Effector memory CD4-positive, alpha-beta T cell (primary cell): Measurements from ENCODE around the gene JADE2.
"Not testable (repeated sequence)": the region's sequence is repeated elsewhere in the genome, so short reads cannot be mapped to it uniquely, and the experiment has no call there.

Experiments
- DNase-seq, 3 donors: peaks; one replicate each; pipeline ENCODE4 v3.0.0-alpha.2; 2020
- H3K27ac ChIP-seq: 2 replicates; pipeline ENCODE4 v1.7.0; 2013; ENCODE audit warnings: mild to moderate bottlenecking, low read length, moderate library complexity; ENCODE audit not compliant: insufficient read depth, poor library complexity, severe bottlenecking
- H3K27me3 ChIP-seq: replicated peaks from 2 replicates; pipeline ENCODE4 v1.7.0; 2013; ENCODE audit warnings: mild to moderate bottlenecking, low read length; ENCODE audit not compliant: insufficient read depth, control insufficient read depth, poor library complexity, severe bottlenecking
- H3K36me3 ChIP-seq: 2 replicates; pipeline ENCODE4 v1.7.0; 2013; ENCODE audit warnings: mild to moderate bottlenecking, low read length, moderate library complexity; ENCODE audit not compliant: control insufficient read depth, insufficient read depth
- H3K4me1 ChIP-seq: 2 replicates; pipeline ENCODE4 v1.7.0; 2013; ENCODE audit warnings: low read length, mild to moderate bottlenecking; ENCODE audit not compliant: control insufficient read depth, insufficient read depth, poor library complexity, severe bottlenecking
- H3K4me3 ChIP-seq: 2 replicates; pipeline ENCODE4 v1.7.0; 2013; ENCODE audit warnings: low read length, low read depth, mild to moderate bottlenecking; ENCODE audit not compliant: insufficient read depth, poor library complexity, severe bottlenecking
- H3K9me3 ChIP-seq: 2 replicates; pipeline ENCODE4 v1.7.0; 2013; ENCODE audit warnings: mild to moderate bottlenecking, low read length, moderate library complexity; ENCODE audit not compliant: control insufficient read depth

Gene JADE2

GRCh38 chr5:134508521-134509195 lies 16.8 kb upstream of the JADE2 start:
- no peak overlapping the region for H3K27ac ChIP-seq
- H3K36me3 ChIP-seq, result no peaks in the 10 kb centered on the region
- H3K4me3 ChIP-seq, result no peak overlapping the region
- H3K27me3 ChIP-seq, result no peaks in the 10 kb centered on the region
- DNase-seq, result no peak
- H3K4me1 ChIP-seq, result peaks cover 12% of the 10 kb centered on the region
- H3K9me3 ChIP-seq, result no peaks in the 10 kb centered on the region

DNA sequence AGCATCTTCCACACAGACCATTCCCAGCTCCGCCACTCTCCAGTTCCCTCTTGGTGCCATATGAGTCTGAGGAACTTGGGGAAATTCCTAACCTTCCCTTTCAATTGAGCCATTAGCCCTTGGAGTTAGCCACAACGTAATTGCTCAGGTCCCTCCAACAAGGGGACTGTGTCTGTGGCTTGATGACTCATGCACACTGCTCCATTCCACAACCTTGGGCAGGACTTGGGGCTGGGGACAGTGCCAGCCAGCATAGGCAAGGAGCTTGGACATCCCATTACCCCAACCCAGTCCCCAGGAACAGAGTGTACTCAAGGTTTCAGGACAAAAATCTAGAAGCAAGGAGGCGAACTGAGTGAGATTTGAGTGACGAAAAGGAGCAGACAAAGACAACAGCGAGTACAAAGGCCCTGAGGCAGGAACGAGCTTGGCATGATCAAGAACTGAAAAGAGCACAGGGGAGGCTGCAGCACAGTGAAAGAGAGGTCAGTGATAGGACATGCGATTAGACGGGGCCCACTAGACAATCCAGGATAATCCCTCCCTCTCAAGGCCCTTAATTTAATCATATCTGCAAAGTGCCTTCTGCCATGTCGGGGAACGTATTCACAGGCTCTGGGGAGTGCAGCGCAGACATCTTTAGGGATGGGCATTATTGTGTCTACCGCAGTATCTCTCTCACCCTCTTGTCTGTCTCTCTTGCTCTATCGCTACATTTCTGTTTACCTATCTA lies 16.0 kb upstream of the JADE2 start:
- DNase-seq, result no peak
- H3K4me1 ChIP-seq, result peaks cover 4% of the 10 kb centered on the region
- no peak overlapping the region for H3K4me3 ChIP-seq
- H3K9me3 ChIP-seq, result no peaks in the 10 kb centered on the region
- H3K27ac ChIP-seq, result no peak overlapping the region
- H3K36me3 ChIP-seq, result no peaks in the 10 kb centered on the region
- no peaks in the 10 kb centered on the region for H3K27me3 ChIP-seq

DNA sequence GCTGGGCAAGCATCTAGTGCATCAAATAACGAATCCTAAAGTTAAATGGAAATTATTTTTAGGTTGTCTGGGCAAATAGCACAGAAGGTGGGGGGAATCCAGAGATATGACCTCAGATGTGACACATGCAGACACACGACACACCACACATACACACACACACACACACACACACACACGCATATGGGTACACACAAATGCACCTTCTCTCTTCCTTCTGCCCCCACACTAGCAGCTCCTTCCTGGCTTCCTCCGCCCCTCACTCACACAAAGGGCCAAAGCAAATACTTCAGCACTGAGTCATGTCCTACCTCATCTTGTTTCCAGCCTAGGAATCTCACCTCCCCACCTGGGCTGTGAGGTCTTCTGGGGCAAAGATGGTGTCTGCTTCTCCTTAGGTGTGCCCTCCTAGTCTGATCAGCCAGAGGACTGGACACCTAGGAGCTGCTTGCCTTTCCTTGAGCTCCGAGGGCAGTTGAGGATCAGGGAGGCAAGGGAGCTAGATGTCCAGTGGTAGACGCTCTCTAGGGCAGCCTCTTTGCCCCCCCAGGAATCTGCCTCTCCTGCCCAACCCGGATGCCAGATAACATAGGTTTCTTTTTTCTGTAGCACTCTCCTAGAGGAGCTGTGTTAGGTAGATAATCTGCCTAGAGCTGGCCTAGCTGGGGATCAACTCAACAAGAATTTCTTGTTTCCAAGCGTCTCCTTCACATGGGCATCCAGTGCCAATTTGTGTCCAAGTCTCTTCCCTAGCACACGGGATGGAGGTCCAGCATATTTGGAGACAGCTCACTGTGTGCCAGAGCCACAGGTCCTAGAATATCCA lies 14.3 kb upstream of the JADE2 start:
- Histone ChIP-seq H3K4me1 (no peaks in the 10 kb centered on the region), H3K9me3 (no peaks in the 10 kb centered on the region), H3K4me3 (no peak overlapping the region), H3K36me3 (no peaks in the 10 kb centered on the region), H3K27me3 (no peaks in the 10 kb centered on the region), H3K27ac (no peak overlapping the region)
- DNase-seq, result no peak

DNA sequence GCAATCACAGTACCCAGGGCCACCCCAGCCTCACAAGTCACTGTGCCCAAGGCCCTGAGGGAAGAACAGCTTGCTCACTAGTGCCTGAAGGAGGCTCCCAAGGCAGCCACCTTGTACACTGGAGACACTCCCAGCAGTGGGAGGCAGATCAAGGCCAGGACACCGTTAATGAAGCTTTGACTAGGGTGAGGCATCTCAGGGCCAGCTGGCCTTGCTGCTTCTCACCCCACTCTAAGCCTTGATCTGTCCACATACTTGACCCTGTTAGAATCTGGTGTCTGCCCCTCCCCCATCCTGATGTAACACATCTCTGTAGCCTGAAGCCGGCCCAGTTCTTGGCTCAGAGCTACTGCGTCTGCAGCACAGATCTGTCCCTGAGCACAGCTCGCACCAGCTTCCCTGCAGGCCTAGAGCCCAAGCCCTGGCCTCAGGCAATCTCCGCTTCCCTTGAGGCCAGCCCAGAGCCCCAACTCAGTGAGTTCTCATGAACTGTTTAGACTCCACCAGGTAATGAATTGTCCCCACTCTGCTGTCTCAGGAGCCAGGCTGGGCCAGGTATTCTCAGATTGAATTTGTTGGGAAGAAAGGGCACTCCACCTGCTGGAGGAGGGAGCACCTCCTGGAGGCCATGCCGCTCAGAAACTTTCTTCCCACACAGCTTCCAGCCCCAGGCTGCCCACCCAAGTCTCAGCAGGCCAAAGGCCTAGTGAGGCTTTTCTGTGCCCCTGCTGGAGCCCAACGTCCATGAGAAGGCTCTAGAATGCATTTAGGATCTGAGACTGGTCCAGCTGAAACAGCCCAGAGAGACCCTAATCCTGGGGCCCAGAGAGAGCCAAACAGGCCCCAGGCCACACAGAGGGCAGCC lies 13.4 kb upstream of the JADE2 start:
- Histone ChIP-seq H3K27ac (no peak overlapping the region), H3K9me3 (no peaks in the 10 kb centered on the region), H3K27me3 (no peaks in the 10 kb centered on the region), H3K36me3 (no peaks in the 10 kb centered on the region), H3K4me3 (no peak overlapping the region), H3K4me1 (no peaks in the 10 kb centered on the region)
- no peak for DNase-seq

DNA sequence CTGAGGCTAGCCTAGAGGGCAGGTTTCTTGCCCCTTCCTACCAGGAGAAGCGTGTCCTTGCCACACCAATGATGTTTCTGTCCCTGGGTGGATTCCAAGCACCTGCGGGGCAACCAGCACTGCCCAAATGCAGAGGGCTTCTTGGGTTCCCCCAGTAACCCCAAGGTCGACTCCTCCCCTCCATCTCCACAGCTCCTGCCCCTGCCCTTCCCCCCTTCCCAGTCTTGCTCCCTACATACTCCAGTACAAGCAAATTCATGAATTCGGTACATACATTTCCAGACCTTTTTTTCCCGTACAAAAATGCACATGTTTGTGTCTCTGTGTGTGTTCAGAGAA lies 12.8 kb upstream of the JADE2 start:
- no peak for DNase-seq
- no peak overlapping the region for H3K27ac ChIP-seq
- no peak overlapping the region for H3K4me3 ChIP-seq

GRCh38 chr5:134515801-134516200 lies 9.7 kb upstream of the JADE2 start:
- DNase-seq, result no peak
- Histone ChIP-seq H3K9me3 (no peaks in the 10 kb centered on the region), H3K27me3 (no peaks in the 10 kb centered on the region), H3K4me3 (no peak overlapping the region), H3K4me1 (no peaks in the 10 kb centered on the region), H3K36me3 (no peaks in the 10 kb centered on the region), H3K27ac (no peak overlapping the region)

More for the DNA sequence above, 12.8 kb upstream of the JADE2 start:
- H3K4me1 ChIP-seq, result no peaks in the 10 kb centered on the region
- no peaks in the 10 kb centered on the region for H3K36me3 ChIP-seq
- H3K9me3 ChIP-seq, result no peaks in the 10 kb centered on the region
- no peaks in the 10 kb centered on the region for H3K27me3 ChIP-seq

DNA sequence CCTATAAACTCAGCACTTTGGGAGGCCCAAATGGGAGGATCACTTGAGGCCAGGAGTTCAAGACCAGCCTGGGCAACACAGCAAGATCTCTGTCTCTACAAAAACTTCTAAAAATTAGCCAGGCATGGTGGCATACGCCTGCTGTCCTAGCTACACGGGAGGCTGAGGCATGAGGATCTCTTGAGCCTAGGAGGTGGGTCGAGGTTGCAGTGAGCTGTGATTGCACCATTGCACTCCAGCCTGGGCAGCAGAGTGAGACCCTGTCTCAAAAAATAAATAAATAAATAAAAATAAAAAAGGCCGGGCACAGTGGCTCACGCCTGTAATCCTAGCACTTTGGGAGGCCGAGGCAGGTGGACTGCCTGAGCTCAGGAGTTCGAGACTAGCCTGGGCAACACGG lies 8.5 kb upstream of the JADE2 start:
- not testable (repeated sequence) for H3K27ac ChIP-seq, H3K36me3 ChIP-seq, H3K9me3 ChIP-seq, DNase-seq, H3K27me3 ChIP-seq, H3K4me3 ChIP-seq, H3K4me1 ChIP-seq

GRCh38 chr5:134517553-134517952 lies 7.9 kb upstream of the JADE2 start:
- no peaks in the 10 kb centered on the region for H3K4me1 ChIP-seq
- no peak for DNase-seq
- H3K9me3 ChIP-seq, result no peaks in the 10 kb centered on the region
- H3K4me3 ChIP-seq, result no peak overlapping the region
- no peak overlapping the region for H3K27ac ChIP-seq
- H3K36me3 ChIP-seq, result no peaks in the 10 kb centered on the region
- no peaks in the 10 kb centered on the region for H3K27me3 ChIP-seq

GRCh38 chr5:134519989-134520388 lies 5.5 kb upstream of the JADE2 start:
- Histone ChIP-seq H3K36me3 (no peaks in the 10 kb centered on the region), H3K9me3 (no peaks in the 10 kb centered on the region), H3K27ac (no peak overlapping the region), H3K4me3 (no peak overlapping the region), H3K4me1 (peaks cover 9% of the 10 kb centered on the region), H3K27me3 (no peaks in the 10 kb centered on the region)
- no peak for DNase-seq
